HG02870 (cell line): Measurements from ENCODE around the gene NAA40.

ENCODE experiments used
- ATAC-seq: cut with Tn5 transposase; IDR thresholded peaks from one replicate; pipeline ENCODE4 v1.9.1; 2021; ENCODE audit warnings: mild to moderate bottlenecking, moderate library complexity; ENCODE audit not compliant: unreplicated experiment

NAA40 gene

GRCh38 chr11:63912678-63913077, 26.1 kb upstream of the NAA40 start:
- no peak for ATAC-seq

GRCh38 chr11:63913866-63914830, 24.7 kb upstream of the NAA40 start:
- no peak for ATAC-seq

GRCh38 chr11:63914896-63915691, 23.7 kb upstream of the NAA40 start:
- no peak for ATAC-seq

GRCh38 chr11:63915961-63916836, 22.6 kb upstream of the NAA40 start:
- ATAC-seq, result no peak

- ATAC-seq, result no peak
These were observed 21.7 kb upstream of the NAA40 start, which contains the start of gene RCOR2 for GRCh38 chr11:63916837-63917691. Gene RCOR2, minus strand, starts transcription at chr11:63917164. Its CDS starts 708 bp downstream, at chr11:63916456.

- no peak for ATAC-seq
These were observed 20.9 kb upstream of the NAA40 start for GRCh38 chr11:63917692-63918506.

GRCh38 chr11:63918507-63919191, 20.2 kb upstream of the NAA40 start:
- no peak for ATAC-seq

- no peak for ATAC-seq
These were observed 19.3 kb upstream of the NAA40 start for GRCh38 chr11:63919267-63920125.

GRCh38 chr11:63920126-63920938, 18.5 kb upstream of the NAA40 start:
- no peak for ATAC-seq

- ATAC-seq, result no peak
These were observed 17.8 kb upstream of the NAA40 start for GRCh38 chr11:63920939-63921417.

- ATAC-seq, result no peak
These were observed 16.1 kb upstream of the NAA40 start for GRCh38 chr11:63922673-63923192.

- no peak for ATAC-seq
These were observed 15.5 kb upstream of the NAA40 start for GRCh38 chr11:63923319-63923718.

GRCh38 chr11:63929616-63930015, 9.2 kb upstream of the NAA40 start:
- ATAC-seq, result no peak

GRCh38 chr11:63931045-63931444, 7.8 kb upstream of the NAA40 start:
- ATAC-seq, result no peak

GRCh38 chr11:63931876-63932275, 6.9 kb upstream of the NAA40 start:
- ATAC-seq, result no peak

GRCh38 chr11:63933459-63933858, 5.3 kb upstream of the NAA40 start:
- no peak for ATAC-seq
